ENCODE results near the gene SRSF4.

- no peak for TF ChIP-seq CTCF (IDR thresholded peaks at IDR 0.05)
- no peak for TF ChIP-seq POLR2A (IDR thresholded peaks at IDR 0.05)
These were observed 31.4 kb upstream of the SRSF4 start for GRCh38 chr1:29213055-29213454.
